Fibroblast of mammary gland (primary cell): Measurements from ENCODE around the gene SPX.

ENCODE experiments used
- DNase-seq: peaks from one replicate; pipeline ENCODE4 v3.0.0-alpha.2; 2010; ENCODE audit warnings: low read depth
- H3K4me3 ChIP-seq: 2 replicates; pipeline ENCODE4 v1.5.1; 2011; ENCODE audit warnings: low read depth, mild to moderate bottlenecking, low read length, moderate library complexity; ENCODE audit not compliant: control insufficient read depth
- TF ChIP-seq, protein P1 (sequence below): conservative IDR thresholded peaks from 2 replicates; pipeline ENCODE4 v1.5.1; 2011; ENCODE audit warnings: low read depth, low read length, inconsistent platforms; ENCODE audit not compliant: control insufficient read depth, insufficient read depth

The SPX gene

DNA sequence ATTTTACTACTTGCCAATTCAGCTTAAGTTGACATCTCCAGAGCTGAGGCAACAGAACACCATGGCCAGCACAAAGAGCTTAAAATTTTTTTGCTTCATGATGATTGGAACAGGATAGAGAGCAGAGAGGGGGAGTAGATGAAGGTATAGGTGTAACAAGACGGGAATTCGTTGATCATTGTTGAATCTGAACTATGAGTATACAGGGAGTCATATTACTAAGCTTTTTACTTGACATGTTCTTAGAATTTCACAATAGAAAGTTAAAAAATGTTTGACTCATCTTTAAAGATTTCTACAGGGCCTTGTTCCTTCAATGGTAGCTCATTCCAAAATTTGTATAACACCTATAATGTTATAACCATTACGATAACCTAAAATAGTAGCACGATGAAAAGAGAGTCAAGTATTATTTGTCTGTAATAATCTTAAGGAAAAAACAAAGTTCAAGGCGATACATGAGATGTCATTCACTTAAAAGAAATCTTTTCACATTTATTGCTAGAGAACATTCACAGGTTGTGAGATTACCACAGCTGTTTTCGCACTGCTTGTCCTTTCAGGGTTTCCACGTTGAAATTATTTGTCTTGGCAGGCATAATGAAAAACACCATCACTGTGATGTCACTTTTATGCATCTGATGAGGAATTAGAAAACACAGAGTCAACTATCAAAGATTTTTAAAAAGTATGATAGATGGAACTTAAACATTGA is 33.9 kb downstream of the SPX start:
- TF ChIP-seq, protein P1, sequence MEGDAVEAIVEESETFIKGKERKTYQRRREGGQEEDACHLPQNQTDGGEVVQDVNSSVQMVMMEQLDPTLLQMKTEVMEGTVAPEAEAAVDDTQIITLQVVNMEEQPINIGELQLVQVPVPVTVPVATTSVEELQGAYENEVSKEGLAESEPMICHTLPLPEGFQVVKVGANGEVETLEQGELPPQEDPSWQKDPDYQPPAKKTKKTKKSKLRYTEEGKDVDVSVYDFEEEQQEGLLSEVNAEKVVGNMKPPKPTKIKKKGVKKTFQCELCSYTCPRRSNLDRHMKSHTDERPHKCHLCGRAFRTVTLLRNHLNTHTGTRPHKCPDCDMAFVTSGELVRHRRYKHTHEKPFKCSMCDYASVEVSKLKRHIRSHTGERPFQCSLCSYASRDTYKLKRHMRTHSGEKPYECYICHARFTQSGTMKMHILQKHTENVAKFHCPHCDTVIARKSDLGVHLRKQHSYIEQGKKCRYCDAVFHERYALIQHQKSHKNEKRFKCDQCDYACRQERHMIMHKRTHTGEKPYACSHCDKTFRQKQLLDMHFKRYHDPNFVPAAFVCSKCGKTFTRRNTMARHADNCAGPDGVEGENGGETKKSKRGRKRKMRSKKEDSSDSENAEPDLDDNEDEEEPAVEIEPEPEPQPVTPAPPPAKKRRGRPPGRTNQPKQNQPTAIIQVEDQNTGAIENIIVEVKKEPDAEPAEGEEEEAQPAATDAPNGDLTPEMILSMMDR, result no peak
- H3K4me3 ChIP-seq, result no peak overlapping the region
- DNase-seq, result peak; percentile 88

DNA sequence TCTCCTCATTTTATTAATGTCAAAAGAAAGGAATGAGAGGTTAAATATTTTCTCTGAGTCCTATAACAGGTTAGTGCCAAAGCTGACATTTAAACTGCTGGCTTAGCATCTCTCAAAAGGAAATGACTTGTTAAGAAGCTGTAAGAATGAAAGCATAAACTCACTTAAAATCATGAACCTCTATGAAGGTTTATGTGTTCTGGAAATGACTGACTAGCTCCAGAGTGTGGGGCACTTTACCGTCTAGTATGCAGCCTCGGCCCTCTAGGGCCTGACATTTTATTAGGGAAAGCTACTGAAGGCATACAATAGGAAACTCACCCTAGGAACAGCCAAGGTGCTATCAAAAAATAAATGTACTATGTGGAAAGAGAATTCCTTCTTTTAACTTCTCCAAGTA is 35.1 kb downstream of the SPX start:
- no peak for DNase-seq
- TF ChIP-seq, protein P1, result no peak
- no peak overlapping the region for H3K4me3 ChIP-seq

GRCh38 chr12:21562859-21563258 is 36.8 kb downstream of the SPX start:
- H3K4me3 ChIP-seq, result no peak overlapping the region
- DNase-seq, result no peak
- TF ChIP-seq, protein P1, result no peak

DNA sequence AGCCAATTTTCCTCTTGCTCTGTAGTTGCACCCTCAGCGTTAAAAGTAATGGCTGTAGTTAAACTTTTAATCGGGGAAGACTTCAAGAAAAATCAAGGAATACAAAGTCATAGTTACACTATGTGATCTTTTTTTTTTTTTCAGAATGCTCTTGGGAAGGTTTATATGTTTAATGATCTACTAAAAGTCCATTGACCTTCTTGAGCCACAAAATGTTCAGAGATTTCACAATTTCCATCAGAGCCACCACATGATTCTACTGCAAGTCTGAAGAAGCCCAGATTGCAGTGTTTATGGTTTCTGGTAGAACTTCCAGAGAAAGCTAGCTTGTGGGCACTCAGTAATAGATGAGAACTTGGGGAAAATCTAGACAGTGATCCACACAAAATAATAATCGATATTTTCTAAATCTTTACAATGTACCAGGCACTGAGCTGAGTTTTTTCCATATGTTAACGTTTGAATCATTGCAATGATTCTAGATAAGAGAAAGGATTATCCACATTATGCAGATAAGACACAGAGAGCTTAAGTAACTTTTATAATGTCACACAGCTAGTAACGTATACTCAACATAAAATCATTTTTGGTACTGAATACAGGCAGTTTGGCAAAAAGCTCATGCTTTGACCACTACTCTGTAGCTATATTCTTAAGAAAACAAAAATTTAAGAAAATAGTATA is 40.3 kb downstream of the SPX start:
- DNase-seq, result peak; percentile 60
- TF ChIP-seq, protein P1, result no peak
- no peak overlapping the region for H3K4me3 ChIP-seq

DNA sequence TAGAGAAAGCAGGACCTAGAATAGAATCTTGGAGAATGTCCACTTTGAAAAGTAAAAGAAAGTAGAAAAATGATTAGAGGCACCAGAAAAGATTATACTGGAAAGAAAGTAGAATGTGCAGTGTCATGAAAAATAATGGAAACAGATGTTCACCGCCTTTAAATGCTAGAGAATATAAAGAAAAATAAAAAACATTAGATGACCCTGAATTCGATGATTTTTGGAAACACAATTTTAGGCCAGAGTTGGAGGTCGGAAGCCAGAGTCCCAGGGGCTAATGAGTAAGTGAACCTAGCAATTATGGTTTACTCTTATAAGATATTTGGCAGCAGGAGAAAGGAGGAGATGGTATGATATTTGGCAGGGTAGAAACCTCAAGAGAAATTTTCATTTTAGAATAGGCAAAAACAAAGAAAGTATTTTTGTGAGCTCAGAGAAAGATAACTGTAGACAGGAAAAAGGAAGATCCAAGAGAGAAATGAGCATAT is 40.9 kb downstream of the SPX start:
- TF ChIP-seq, protein P1, result no peak
- H3K4me3 ChIP-seq, result no peak overlapping the region
- DNase-seq, result no peak

DNA sequence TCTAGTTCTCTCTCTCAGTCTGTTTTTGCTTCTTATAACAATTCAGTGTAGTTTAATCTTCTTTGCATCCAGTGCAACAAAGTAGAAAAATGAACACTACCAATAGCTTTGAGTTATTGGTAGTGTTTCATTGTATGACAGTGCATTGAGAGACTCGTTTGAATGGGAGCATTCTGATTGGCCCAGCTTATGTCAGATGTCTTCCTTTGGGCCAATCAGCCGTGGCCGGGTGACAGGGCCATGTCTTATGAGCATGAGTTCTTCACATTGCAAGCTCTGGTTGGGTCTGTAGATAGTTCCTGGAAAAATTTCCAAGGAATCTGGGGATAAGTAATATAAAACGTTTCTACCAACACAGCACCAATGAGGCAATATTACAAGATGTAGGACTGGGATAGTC is 42.0 kb downstream of the SPX start:
- no peak overlapping the region for H3K4me3 ChIP-seq
- TF ChIP-seq, protein P1, result no peak
- DNase-seq, result no peak
